Ovary (tissue), 9 donors: ENCODE data around the gene ACACB. TPM values are rescaled to one million over a fixed set of nuclear protein-coding genes. Genes with fewer than 3 reads are reported as not detected.

Experiments used
- DNase-seq, 5 donors: peaks; one replicate each; pipeline ENCODE4 v3.0.0-alpha.2; 2019 to 2020
- H3K27ac ChIP-seq, 2 donors: fragments of 200-600 bp; one replicate each; pipeline versions ENCODE4 v1.5.1 to v1.8.0; 2019 to 2022
- H3K27me3 ChIP-seq: fragments of 200-600 bp; one replicate; pipeline ENCODE4 v1.8.0; 2022
- H3K36me3 ChIP-seq: fragments of 200-600 bp; sonication (generic); one replicate; pipeline ENCODE4 v1.5.1; 2019
- H3K4me1 ChIP-seq: one replicate; pipeline ENCODE4 v1.8.1; 2013; ENCODE audit warnings: mild to moderate bottlenecking, moderate library complexity; ENCODE audit not compliant: insufficient read depth
- H3K4me3 ChIP-seq: fragments of 200-600 bp; sonication (generic); one replicate; pipeline ENCODE4 v1.5.1; 2017
- H3K9me3 ChIP-seq, 2 donors: fragments of 200-600 bp in 1 of 2; sonication (generic) in 1 of 2; one replicate each; pipeline versions ENCODE4 v1.5.1 to v1.8.1; 2013 to 2019; ENCODE audit warnings: mild to moderate bottlenecking in 1 of 2, moderate library complexity in 1 of 2
- CTCF ChIP-seq, 3 donors: fragments of 450-650 bp in 2 of 3; fragments of 200-600 bp in 1 of 3; IDR thresholded peaks; one replicate each; pipeline versions ENCODE4 v1.5.1 to v1.8.0; 2016 to 2022; ENCODE audit warnings: antibody characterized with exemption in 3 of 3, mild to moderate bottlenecking in 1 of 3
- EP300 ChIP-seq: sonication (generic); formaldehyde crosslinking; IDR thresholded peaks from one replicate; pipeline ENCODE4 v1.6.1; 2017; ENCODE audit warnings: antibody characterized with exemption
- POLR2A ChIP-seq: fragments of 450-650 bp; IDR thresholded peaks from one replicate; pipeline ENCODE4 v1.6.1; 2017; ENCODE audit warnings: antibody characterized with exemption, mild to moderate bottlenecking, moderate library complexity
- whole genome bisulfite sequencing, 3 donors: extraction: QIAGEN DNeasy Blood & Tissue Kit in 1 of 3; methylation state at CpG; one replicate each; pipeline versions ENCODE4 v1.1.5 to v1.1.7; 2013 to 2017; 5-methylcytosine and 5-hydroxymethylcytosine counted together
- intact Hi-C, 4 donors: fragments of 100-400 bp; cut with DNase I; formaldehyde crosslinking; loops; one replicate each; pipeline versions ENCODE4 v1.11.0 to v1.15.1; 2022 to 2023
- polyA plus RNA-seq, 2 donors: library from polyadenylated mRNA; stranded (reverse); fragments of 200-250 nt in 1 of 2; fragments of 350-450 nt in 1 of 2; fragmentation: Illumina TruSeq in 1 of 2; extraction: RNeasy Lipid Tissue Mini Kit (QIAGEN cat#74804) in 1 of 2; gene quantifications; one replicate each; pipeline ENCODE4 v1.2.3, GENCODE V29; 2013 to 2014
- total RNA-seq, 7 donors: library from RNA; depleted of rRNA in 2 of 7; stranded (reverse); fragments of >200 nt in 2 of 7; fragmentation: NEBNext Ultra II Directional in 3 of 7; extraction: Animal tissue kit (Norgen Biotek cat#: 25700) in 3 of 7; gene quantifications; one replicate each; pipeline versions ENCODE4 v1.1.0 to v1.2.4, GENCODE V29; 2016 to 2023
- donor health status: DM: no; HTN: no; CAD: no; lungs with moderate emphysema.
- donor health status: DM: no; HTN: no; CAD: no.
- donor health status: Bipolar disorder and iron deficiency.
- donor health status: DM: yes; HTN: yes; CAD: no.
- donor health status: DM: no; HTN: no; CAD: no.
- donor health status: DM: yes; HTN: yes; CAD: no.

ACACB gene
- total and polyA plus RNA-seq, 9 donors, result 20.5 to 56.5 (median 40.4) TPM

GRCh38 chr12:109114644-109115043, 1.7 kb upstream of the ACACB start:
- H3K27ac ChIP-seq, result no peak overlapping the region
- H3K4me1 ChIP-seq, result peaks cover 23% of the 10 kb centered on the region
- no peaks in the 10 kb centered on the region for H3K9me3 ChIP-seq
- no peaks in the 10 kb centered on the region for H3K36me3 ChIP-seq
- TF ChIP-seq EP300 (no peak), POLR2A (no peak), CTCF (IDR thresholded peaks at IDR 0.05) (no peak)
- DNase-seq, result no peak
- intact Hi-C loops, result loop anchor here in 2 of 4 donors (5.0 to 10.0 kb wide), 2 partner anchors 43 to 270 kb away; no protein-coding TSS in a partner anchor
- no peak overlapping the region for H3K4me3 ChIP-seq
- H3K27me3 ChIP-seq, result no peaks in the 10 kb centered on the region
- WGBS, 3 donors, result 31 to 52% (median 45%) methylated on average over 2 of the region's 2 CpGs

- no peak for TF ChIP-seq CTCF (IDR thresholded peaks at IDR 0.05)
- no peak for TF ChIP-seq EP300
- TF ChIP-seq POLR2A, result no peak
- no peaks in the 10 kb centered on the region for H3K9me3 ChIP-seq
- H3K36me3 ChIP-seq, result no peaks in the 10 kb centered on the region
- intact Hi-C loops, result loop anchor here in 1 of 4 donors (10.0 kb wide), 1 partner anchor 269 kb away; no protein-coding TSS in a partner anchor
- no peak overlapping the region for H3K4me3 ChIP-seq
- no peak for DNase-seq
- 23 to 59% (median 31%) methylated on average over 3 of the region's 3 CpGs for WGBS, 3 donors
- H3K27me3 ChIP-seq, result no peaks in the 10 kb centered on the region
- H3K4me1 ChIP-seq, result peaks cover 18% of the 10 kb centered on the region
- no peak overlapping the region for H3K27ac ChIP-seq
These were observed 1.0 kb upstream of the ACACB start for GRCh38 chr12:109115404-109115757.

- WGBS, 3 donors, result 86 to 88% (median 87%) methylated on average over 12 of the region's 12 CpGs
- intact Hi-C loops, result loop anchor here in 1 of 4 donors (10.0 kb wide), 1 partner anchor 268 kb away; no protein-coding TSS in a partner anchor
- H3K4me3 ChIP-seq, result no peak overlapping the region
- no peaks in the 10 kb centered on the region for H3K36me3 ChIP-seq
- no peak overlapping the region for H3K27ac ChIP-seq
- H3K4me1 ChIP-seq, result peaks cover 17% of the 10 kb centered on the region
- H3K9me3 ChIP-seq, result no peaks in the 10 kb centered on the region
- no peaks in the 10 kb centered on the region for H3K27me3 ChIP-seq
- DNase-seq, result no peak
- TF ChIP-seq POLR2A, result no peak
- no peak for TF ChIP-seq EP300
- no peak for TF ChIP-seq CTCF (IDR thresholded peaks at IDR 0.05)
These were observed 193 bp downstream of the ACACB start for GRCh38 chr12:109116611-109116949.

GRCh38 chr12:109120095-109120494, 3.7 kb downstream of the ACACB start:
- peaks cover 12% of the 10 kb centered on the region for H3K4me1 ChIP-seq
- no peaks in the 10 kb centered on the region for H3K27me3 ChIP-seq
- no peaks in the 10 kb centered on the region for H3K9me3 ChIP-seq
- intact Hi-C loops, result no loop called here
- no peak for DNase-seq
- no peak overlapping the region for H3K4me3 ChIP-seq
- 68 to 76% (median 69%) methylated on average over 2 of the region's 2 CpGs for WGBS, 3 donors
- no peaks in the 10 kb centered on the region for H3K36me3 ChIP-seq
- H3K27ac ChIP-seq, result no peak overlapping the region
- TF ChIP-seq EP300 (no peak), CTCF (IDR thresholded peaks at IDR 0.05) (no peak)
